ENCODE results near the gene LHFPL3.
"Not testable (repeated sequence)": the region's sequence is repeated elsewhere in the genome, so short reads cannot be mapped to it uniquely, and the experiment has no call there.

LHFPL3 gene

GRCh38 chr7:104328296-104328969, at the start of gene LHFPL3:
LHFPL3 (plus strand) TSS chr7:104328603.
- DNase-seq, result no peak

DNA sequence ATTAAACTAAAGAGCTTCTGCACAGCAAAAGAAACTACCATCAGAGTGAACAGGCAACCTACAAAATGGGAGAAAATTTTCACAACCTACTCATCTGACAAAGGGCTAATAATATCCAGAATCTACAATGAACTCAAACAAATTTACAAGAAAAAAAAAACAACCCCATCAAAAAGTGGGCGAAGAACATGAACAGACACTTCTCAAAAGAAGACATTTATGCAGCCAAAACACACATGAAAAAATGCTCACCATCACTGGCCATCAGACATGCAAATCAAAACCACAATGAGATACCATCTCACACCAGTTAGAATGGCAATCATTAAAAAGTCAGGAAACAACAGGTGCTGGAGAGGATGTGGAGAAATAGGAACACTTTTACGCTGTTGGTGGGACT, 46.7 kb upstream of the LHFPL3 start:
- not testable (repeated sequence) for DNase-seq

DNA sequence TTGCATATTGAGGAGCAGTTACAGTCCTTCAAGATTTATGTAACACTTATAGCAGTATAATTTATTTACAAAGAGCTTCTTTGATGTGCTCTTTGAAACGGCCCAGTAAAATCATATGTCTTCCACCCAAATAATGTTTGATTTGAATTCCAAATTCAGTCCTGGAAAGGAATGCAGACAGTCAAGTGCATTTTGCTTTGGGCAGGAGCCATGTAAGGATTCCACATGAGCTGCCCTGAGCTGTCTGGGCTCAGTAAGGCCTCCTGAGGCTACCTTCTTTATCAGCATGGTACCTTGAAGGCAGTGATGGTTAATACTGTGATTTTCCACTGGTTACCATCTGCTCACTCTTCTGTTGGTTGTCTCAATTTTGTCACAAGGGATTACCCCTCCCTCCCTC, 41.6 kb upstream of the LHFPL3 start:
- DNase-seq, result no peak

- no peak for DNase-seq
Observed at GRCh38 chr7:104288137-104288536, 40.3 kb upstream of the LHFPL3 start.

DNA sequence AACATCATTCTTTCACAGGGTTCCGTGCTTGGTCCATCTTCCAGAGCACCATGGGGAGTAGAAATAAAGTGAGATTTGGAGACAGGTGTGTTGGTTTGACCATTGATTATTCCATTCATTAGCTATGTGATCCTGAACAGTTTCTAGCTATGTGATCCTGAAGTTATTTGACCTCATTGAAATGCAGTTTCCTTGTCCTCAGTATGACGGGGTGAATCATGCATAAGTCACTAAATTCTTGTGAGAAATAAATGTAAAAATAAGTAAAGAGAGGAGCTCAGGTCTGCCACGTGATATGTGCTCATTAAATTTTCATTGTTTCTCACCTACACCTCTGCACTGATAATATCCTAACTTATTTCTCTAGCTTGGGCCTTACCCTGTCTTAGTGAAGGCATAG, 34.1 kb upstream of the LHFPL3 start:
- DNase-seq, result no peak

DNA sequence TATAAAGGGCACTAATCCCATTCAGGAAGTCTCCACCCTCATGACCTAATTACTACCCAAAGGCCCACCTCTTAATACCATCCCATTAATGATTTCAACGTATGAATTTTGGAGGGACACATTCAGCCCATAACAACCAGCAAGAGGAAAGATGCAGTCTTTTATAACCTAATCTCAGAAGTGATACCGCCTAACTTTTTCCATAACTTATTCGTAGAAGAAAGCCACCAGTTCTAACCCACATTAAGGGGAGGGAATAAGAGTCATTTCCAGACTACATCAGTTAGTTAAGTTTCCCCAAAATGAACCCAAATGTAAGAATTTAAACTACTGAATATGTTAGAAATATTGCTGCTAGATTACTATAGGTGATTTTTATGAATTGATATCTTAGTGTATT, 32.1 kb upstream of the LHFPL3 start:
- no peak for DNase-seq

DNA sequence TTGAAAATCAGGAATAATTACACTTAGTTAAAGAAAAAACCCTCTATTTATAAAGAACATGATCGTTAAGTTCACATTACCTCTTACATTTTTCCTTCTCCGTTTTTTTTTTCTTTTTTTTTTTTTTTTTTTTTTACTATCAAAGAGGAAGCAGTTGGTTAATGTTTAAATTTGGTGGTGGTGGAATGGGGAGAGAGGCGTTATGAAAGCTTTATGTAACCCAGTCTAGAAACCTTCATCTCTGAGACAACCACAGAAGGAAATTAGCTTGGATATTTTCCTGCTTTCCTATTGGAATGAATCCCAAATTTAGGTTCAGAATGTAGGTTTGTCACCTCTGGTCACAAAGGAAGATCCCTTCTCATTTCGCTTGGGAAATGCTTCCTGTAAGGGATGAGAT, 31.5 kb upstream of the LHFPL3 start:
- no peak for DNase-seq

GRCh38 chr7:104299323-104299722, 29.1 kb upstream of the LHFPL3 start:
- no peak for DNase-seq

DNA sequence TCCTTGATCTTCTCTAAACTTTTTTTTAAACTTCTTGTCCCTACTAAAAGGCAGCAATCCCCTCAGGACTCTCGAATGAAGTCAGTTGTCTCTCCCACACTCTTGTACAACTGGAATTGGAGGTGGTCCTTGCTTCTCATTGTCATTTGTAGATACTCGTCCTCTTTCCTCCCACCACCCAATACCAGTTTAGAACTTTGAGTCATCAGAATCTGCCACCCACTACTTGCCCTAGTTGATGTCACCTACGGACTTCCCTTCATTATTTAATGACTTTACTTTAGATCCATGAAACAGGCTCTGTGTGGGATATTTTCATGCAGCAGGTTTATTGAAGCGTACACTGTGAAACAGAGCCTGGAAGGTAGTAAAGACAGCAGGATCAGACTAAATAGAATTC, 28.6 kb upstream of the LHFPL3 start:
- DNase-seq, result no peak

- DNase-seq, result no peak
Observed at GRCh38 chr7:104306793-104307192, 21.6 kb upstream of the LHFPL3 start.

GRCh38 chr7:104317948-104318629, 10.3 kb upstream of the LHFPL3 start:
- DNase-seq, result no peak

GRCh38 chr7:104327534-104327933, 869 bp upstream of the LHFPL3 start:
- DNase-seq, result no peak

DNA sequence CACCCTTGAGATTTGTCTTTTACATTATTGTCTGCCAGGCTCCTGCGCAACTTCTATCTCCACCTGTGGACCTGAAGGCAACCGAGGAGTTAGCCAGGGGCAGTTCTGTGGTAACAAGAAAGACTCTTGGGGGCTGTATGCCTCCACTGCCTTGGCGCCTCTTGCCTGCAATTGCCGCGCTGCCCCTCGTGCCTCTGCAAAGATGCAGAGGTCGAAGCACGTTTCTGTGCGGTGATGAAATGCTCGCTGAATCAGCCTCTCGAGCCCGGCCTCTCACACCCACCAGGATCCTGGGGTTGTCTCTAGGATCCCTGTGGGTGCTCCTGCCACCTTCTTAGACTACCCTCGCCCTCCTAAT, 486 bp upstream of the LHFPL3 start:
- DNase-seq, result no peak

GRCh38 chr7:104328970-104329825, 795 bp downstream of the LHFPL3 start:
- DNase-seq, result no peak

DNA sequence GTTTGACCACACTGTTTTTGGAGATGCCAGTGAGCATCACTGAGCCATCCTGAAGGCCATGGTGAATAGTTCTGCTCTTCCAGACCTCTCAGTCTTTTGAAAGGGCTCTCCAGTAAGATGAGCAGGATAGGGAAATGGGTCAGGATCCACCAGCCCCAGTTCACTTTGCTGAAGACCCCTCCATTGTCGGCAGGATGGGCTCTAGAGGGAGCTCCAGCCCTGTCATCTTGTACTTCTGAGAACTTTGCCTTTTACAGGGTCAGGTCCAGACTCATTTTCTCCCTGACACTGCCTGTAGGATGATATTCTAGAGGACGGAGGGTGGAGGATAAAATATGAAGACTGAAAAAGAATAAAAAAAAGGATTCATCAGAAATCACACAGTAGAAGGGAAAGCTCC, 13.1 kb downstream of the LHFPL3 start:
- DNase-seq, result no peak

GRCh38 chr7:104352736-104353135, 24.3 kb downstream of the LHFPL3 start:
- DNase-seq, result no peak

DNA sequence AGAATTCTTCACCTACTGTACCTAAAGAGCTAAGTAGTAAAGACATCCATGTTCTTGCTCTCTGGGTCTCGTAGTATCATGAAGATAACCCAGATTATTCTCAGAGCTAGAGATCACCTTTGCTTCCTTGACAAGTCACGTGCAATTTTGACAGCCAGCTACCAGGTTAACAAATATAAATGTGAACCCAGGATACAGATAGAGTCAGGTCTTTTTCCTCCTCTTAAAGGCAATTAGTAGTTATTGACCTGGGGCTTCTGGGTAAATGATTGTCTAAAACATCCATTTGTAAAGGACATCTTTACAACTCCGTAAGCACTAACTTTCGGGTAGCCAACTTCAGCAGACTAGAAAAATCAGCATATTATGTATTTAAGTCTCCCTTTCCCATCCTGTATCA, 28.8 kb downstream of the LHFPL3 start:
- DNase-seq, result no peak

DNA sequence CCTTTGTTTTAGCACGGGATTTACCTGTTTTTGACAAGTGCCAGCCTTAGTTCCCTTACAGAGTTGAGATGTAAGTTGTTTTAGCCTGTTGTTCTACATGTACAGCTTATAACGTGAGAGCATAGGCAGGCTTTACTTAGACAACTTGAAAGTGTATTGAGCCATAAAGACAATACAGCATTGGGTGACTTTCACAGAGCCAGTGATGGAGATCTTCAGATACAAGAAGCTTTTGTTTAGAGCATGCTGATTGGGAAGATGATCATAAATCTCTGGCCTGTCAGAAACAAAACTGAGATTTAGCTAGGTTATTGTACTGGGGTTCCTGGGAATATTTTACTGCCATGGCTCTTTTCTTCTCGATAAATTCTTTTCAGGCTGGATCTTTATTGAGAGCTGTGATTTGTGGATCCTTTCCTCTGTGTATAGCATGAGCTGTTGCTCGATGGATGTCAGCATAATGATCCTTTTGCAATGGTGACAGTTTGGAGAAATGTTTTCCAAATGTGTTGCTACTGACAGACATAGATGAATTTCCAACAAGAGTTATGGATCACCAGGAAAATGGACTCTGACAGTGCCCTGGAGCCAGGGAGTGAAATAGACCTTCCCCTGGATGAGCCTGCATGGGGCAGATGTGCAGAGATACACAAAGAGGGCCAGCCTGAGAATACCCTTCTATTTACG, 30.2 kb downstream of the LHFPL3 start:
- no peak for DNase-seq

GRCh38 chr7:104362756-104363155, 34.4 kb downstream of the LHFPL3 start:
- DNase-seq, result no peak

- DNase-seq, result no peak
Observed at GRCh38 chr7:104363355-104363754, 35.0 kb downstream of the LHFPL3 start.

DNA sequence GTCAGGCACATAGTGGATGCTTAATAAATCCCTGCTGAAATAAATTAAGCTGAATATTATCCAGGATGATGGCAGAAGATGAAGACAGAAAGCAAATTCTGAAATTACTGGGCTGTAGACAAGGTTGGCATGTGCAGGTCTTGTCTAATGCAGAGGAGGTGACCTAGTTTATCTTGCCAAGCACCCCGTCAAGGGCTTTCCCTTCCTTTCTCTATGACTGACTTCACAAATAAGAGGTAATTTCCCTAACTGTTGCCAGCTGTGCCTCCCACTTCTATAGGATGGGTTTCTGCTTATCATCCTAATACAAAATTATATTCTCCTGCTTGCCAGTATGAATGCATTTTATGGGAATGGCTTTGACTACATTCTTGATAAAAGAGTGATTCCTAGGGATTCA, 38.0 kb downstream of the LHFPL3 start:
- DNase-seq, result no peak

GRCh38 chr7:104367926-104368325, 39.5 kb downstream of the LHFPL3 start:
- DNase-seq, result no peak

DNA sequence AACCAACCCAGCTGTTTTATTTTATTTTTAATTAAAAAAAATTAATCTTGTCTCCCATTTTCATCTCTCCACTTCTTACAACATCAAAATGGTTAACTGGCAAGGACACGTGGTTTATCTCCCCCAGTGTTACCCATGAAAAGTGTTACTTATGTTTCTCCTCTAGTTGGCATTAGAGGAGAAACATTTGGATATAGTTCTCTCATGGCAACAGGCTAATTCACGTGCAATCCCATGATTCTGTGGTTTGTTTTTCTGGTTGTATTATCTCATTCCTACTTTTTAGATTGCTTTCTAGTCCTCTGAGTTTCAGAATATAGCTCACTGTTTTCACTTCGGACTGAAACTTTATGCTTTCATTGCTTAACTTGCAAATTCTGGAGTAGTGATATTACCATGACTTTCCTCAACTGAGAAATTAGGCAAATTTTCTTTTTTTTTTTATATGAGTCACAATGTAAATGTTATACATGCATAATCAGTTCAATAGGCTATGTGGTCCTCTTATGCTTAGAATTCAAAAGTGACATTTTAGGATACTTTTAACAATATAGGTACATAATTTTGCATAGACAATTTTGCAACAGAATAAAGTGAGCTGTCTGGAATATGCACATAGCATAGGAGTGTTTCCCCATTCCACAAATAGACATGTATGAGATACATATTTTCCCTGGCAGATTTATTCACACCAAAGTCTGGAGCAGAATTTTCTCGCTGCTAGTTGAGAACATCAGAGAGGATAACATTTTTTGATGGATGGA, 43.0 kb downstream of the LHFPL3 start:
- DNase-seq, result no peak
